NK-92 treated with Interleukin-12 subunit alpha and Interleukin-12 subunit beta, amount 100 ng/mL, for 24 hours (cell line): ENCODE data around the gene CAMK1D.

Experiments used
- DNase-seq: peaks from one replicate; lab custom pipeline; 2025; lab: John Stamatoyannopoulos, UW

CAMK1D gene

GRCh38 chr10:12657489-12657888 lies 308.1 kb downstream of the CAMK1D start:
- DNase-seq = no peak

DNA sequence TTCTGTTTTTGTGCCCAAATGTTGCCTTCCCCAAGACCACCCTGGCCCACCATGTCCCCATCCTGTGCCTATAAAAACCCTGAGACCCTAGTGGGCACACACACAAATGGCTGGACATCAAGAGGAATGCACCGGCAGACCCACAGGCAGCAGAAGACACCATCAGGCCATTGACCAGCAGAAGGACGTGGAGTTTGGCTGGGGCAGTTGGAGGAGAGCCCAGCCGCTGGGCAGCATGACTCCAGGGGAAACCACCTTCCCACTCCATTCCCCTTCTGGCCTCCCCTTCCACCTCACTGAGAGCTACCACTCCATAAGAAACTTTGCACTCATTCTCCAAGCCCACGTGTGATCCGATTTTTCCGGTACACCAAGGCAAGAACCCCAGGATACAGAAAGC lies 309.2 kb downstream of the CAMK1D start:
- DNase-seq = no peak

- DNase-seq = no peak
Observed at GRCh38 chr10:12659706-12660105, 310.4 kb downstream of the CAMK1D start.

DNA sequence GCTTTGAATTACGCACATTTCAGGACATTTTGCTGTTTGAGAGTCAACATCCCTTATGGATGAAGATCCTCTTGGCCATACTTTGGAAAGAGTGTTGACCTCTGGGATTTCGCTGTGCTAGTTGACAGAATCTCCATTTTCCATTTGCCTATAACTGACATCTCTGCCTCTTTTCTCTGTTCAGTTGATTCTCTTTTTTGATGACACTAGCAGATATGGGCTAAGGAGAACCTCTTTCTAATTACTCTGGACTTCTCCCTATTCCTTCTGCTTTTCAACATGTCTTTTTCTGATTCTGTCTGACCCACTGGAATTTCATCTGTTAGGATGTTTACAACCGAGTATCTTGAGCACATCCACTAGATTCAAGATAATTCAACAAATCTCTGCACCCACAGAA lies 311.5 kb downstream of the CAMK1D start:
- no peak for DNase-seq

- no peak for DNase-seq
Observed at GRCh38 chr10:12661671-12662070, 312.3 kb downstream of the CAMK1D start.

GRCh38 chr10:12663863-12664262 lies 314.5 kb downstream of the CAMK1D start:
- no peak for DNase-seq

DNA sequence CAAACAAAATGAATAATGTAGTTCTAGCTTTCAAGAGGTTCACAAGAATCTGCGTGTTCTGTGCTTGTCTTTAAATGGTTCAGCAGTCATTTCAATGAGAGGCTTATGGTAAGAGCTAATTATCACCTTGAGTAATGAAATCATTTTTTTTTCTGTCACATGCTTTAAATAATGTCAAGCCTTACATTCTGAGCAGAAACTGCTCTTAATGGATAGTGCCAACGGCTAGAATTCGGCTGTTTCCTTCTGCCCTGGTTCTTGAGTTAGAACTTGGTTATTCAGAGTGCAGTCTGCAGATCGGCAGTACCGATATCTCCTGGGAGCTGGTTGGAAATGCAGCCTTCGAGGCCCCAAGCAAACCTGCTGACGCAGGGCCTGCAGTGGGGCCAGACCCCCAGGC lies 316.2 kb downstream of the CAMK1D start:
- DNase-seq = no peak

DNA sequence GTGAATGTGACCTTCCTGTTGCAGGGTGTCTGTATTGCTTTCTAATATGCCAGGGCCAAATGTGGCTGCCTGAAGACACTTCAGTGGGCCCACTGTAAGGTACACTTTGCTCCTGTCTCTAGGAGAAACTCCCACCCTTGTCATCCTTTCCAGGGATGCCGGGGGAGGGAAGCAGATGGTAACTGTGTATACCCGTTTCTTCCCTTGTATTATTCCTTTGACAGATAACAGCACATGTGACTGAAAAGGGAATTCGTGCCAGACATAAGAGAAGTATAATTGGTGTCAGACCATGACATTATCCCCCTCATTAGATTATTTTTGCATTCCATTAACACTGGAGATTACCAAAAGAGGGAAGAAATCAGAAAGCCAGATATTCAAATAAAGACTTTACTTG lies 317.7 kb downstream of the CAMK1D start:
- DNase-seq = no peak

- DNase-seq = no peak
Observed at GRCh38 chr10:12668634-12669033, 319.3 kb downstream of the CAMK1D start.

DNA sequence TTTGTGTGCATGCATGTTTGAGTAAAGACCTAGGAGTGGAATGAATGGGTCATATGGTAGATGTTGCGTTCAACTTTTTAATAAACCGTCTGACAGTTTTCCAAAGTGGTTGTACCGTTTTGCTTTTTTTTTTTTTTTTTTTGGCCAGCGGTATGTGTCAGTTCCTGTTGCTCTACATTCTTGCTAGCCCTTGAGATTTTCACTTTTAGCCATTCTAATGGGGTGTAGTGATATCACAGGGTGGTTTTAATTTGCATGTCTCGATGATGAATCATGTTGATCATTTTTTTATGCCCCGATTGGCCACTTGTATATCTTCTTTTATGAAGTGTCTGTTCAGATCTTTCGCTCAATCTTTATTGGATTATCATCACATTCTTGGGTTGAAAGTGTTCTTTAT lies 320.7 kb downstream of the CAMK1D start:
- DNase-seq = no peak

DNA sequence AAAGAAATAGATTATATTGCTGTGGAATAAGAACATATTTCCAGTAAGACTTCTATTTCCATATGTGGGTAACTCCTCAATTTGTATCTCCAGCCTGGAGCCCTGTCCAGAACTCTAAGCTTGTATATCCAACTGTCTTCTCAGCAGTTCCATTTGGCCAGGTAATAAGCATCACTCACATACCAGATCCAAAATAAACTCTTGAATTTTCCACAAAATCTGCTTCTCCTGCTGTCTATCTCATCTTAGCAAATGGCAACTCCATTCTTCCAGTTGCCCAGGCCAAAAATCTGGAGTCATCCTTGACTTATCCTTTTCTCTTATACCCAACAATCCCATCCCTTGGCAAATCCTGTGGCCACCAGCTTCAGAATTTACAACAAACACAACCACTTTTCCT lies 325.8 kb downstream of the CAMK1D start:
- DNase-seq = no peak

- no peak for DNase-seq
Observed at GRCh38 chr10:12679636-12680035, 330.3 kb downstream of the CAMK1D start.

GRCh38 chr10:12681252-12681651 lies 331.9 kb downstream of the CAMK1D start:
- DNase-seq = no peak

DNA sequence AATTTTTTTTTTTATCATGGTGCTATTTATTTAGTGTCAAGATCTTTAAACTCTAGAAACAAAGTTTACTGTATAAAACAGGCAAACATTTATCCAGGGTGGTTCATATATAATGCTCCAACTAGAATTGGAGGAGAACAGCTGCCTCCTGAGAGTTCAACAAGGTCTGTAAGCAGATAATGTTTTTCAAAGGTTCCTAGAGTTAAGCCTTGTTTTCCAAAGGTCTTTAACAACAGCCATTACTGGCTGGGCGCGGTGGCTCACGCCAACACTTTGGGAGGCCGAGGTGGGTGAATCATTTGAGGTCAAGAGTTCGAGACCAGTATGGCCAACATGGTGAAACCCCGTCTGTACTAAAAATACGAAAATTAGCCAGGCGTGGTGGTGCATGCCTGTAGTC lies 335.4 kb downstream of the CAMK1D start:
- no peak for DNase-seq

- no peak for DNase-seq
Observed at GRCh38 chr10:12685261-12686058, 336.1 kb downstream of the CAMK1D start.

DNA sequence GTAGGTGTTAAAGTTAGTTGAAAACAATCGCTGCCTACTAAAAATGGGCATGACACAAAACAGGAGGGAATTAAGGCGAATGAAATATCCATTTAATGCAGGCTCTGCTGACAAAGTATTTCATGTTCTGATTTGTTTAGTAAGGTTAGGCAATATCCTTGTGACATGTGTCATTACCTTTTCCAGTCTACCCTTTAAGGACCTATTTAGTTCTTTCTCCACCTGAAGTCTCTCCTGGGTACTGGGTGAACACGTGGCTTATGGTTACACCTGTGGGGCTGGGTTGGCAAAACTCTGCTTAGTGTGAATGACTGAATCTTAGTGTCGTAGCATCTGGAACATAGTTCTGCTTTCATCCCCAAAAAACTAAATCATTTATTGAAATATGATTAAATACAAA lies 338.6 kb downstream of the CAMK1D start:
- DNase-seq = no peak

DNA sequence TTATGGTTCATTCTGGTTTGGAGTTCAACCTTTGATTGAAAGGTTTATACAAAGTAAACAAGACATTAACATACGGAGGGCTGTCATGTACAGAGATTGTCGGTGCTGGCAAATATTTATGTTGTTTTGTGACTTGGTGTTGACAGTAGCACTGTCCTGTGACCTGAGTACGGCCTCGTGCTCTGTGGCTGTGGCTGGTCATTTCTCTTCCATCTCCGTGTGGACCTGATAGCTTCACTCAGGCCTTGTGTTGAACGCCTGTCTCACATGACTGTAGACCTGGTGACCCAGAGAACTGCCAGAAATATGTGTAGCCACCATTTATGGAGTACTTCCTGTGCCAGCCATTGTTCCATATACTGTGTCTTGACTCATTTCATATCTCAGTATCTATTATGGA lies 340.5 kb downstream of the CAMK1D start:
- DNase-seq = no peak

DNA sequence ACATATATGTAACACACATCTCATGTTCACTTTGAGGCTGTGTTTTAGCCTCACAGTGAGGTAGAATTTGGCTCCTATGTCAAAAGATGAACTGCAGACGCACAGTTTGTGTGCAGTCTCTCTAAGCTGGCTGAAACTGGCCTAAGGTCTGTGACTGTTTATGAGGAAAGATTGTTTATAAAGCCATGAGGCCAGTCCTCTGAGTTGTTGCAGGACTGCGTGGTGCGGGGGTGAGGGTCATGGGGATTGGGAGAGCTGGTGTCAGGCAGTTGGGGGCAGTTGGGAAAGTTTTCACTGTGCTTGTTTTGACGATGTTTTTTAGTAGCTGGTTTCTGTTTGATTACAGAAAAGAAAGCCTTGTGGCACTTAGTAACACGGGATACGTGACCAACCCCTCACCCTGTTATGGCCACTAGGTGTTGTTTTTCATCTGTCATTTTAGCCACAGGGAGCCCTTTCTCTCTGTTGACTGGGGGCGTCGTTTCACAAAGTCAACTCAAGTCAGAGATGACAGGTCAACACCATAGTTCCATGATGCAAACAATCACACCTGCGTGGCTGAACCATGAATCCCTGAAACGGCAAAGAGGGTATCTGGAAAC lies 341.3 kb downstream of the CAMK1D start:
- DNase-seq = no peak

GRCh38 chr10:12691596-12691995 lies 342.2 kb downstream of the CAMK1D start:
- DNase-seq = no peak

GRCh38 chr10:12697764-12698163 lies 348.4 kb downstream of the CAMK1D start:
- no peak for DNase-seq

DNA sequence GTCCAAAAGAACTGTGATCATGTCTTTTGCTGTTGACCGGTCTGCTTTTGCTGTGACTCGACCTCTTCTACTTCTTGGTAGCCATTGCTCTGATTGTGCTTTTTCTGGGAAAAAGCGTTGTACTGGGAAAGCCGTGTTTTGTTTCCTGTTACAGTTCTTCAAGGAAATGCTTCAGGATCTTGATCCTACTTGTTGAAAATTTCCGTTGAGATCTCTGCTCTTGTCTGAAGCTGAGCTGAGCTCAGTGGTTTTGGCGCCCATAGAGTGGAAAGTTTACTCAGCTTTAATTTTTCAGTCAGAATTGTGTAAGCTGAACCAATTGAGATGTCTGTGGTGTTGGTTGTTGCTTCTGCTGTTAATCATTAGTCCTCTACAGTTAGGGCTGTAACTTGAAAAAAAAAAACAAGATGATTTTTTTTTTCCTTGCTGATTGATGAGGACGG lies 349.9 kb downstream of the CAMK1D start:
- no peak for DNase-seq

DNA sequence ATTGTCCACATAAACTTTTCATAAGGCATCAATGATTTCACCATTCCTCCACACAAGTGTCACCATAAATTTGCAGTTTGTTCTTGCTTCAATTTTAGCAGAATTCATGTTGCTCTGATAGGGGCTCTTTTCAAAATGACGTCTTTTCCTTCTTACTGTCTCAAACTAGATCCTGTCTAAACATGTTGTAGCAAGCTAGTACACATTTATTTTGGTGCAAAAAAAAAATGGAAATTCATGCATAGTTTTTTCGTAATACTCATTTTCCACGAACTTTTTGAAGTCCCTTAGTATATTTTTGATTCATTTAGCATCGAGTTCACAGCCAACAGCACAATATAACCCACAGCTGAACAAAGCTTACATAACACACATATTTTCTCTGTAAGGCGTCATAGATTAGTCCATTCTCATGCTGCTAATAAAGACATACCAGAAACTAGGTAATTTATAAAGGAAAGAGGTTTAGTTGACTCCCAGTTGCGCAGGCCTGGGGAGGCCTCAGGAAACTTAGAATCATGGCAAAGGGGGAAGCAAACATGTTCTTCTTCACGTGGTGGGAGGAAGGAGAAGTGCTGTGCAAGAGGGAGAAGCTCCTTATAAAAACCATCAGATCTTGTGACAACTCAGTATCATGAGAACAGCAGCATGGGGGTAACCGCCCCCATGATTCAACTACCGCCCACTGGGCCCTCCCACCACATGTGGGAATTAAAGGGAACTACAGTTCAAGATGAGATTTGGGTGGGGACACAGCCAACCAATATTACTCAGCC lies 350.6 kb downstream of the CAMK1D start:
- DNase-seq = no peak

- DNase-seq = no peak
Observed at GRCh38 chr10:12700557-12700874, 351.2 kb downstream of the CAMK1D start.
